IPS DF 4.7 (cell line): ENCODE results near the gene TMEM17.

Experiments used
- DNase-seq: peaks from one replicate; pipeline ENCODE4 v3.0.0-alpha.2; 2013; ENCODE audit warnings: low spot score; ENCODE audit errors: extremely low read depth

TMEM17 gene

GRCh38 chr2:62512384-62512783 lies 6.4 kb upstream of the TMEM17 start:
- no peak for DNase-seq

DNA sequence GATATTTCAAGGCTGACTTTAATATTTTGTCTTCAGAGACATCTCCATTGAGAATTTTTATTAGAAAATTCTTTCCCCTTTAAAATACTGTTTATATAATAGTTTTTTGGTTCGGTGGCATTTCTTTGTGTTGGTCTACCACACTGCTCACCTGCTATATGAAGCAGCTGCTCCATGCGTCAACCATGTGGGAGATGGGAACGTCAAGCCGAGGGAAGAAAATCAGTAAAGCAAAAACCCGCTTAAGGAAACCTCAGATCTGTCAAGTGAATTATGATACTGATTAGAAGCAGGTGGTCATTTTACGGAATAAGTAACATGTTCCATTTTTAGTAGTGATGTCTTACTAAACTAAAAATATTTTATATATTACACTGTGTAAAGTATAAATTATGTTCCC lies 5.6 kb upstream of the TMEM17 start:
- DNase-seq = no peak

- no peak for DNase-seq
Measured at GRCh38 chr2:62506421-62506750, 391 bp upstream of the TMEM17 start.

DNA sequence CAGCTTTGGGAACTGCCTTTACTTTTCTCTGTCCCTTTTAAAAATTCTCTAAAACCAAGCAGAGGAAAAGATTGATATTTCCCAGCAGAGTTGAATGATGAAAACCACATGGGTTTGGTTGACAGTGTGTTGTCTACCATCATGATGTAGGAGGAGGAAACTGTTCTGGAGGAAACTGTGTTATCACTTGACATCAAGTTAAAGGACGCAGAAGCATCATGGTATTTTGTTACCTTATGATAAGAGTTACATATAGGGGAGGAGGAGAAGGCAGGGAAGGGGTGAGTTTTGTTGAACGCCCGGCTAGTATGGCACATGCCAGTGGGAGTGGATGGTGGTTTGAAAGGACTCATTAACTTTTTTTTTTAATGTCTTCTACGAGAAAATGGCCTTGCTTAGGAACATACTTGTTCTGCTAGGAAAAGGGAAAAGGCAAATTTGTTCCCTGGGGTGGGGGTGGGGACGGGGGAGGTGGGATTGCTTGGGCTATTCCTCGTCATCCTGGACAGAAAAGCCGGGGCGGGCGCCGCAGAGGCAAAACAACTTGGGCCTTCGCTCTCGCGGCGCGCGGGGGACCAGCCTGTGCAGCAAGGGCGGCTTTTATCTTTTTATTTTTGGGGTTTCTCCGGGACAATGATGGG lies 766 bp downstream of the TMEM17 start:
- no peak for DNase-seq

GRCh38 chr2:62504657-62505056 lies 1.3 kb downstream of the TMEM17 start:
- DNase-seq = no peak

DNA sequence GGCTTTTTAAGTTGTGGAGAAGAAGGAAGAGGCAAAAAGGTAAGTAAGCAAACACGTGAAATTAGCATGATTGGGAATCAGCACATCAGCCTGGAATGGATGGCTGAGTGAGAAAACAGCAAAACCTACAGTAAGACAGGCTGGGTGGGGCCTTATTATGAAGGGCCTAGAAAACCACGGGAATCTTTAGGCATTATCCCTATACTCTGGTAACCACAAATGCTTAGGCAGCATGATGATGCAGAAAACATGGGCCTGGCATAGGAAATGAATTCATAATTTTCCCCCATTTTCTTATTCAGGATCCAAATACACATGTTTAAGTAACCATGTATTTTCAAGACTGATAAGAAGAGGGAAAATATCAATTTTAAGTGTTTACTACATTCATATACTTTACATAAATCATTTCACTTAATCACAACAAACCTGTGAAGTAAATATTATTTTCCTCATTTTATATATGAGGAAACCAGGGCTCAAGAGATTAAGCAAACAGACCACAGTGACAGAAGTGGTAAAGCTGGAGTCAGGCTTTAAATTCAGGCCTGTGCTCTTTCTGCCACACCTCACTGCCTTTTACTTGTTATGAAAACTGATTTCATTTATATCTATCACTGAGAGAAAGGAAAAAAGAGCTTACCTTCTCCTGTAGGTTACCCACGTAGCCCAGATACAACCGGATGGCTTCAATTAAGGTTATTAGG lies 4.0 kb downstream of the TMEM17 start:
- no peak for DNase-seq

DNA sequence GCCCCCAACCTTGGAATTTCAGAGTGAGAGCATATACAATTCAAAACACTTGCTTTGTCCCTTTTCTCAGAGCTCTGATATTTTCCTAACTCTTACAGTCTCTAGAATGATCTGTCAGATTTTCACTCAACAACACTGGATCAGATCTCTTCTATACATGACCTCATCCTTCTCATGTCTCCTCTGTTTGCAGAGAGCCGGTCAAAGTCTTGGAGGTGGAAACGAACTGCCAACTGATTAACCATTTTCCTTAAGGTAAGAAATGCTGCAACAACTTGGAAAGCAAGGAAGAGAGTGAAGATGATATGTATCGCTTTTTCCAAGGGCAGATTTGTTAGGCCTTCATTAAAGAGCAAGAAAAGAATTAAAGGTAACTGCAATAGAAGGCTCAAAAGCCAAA lies 4.9 kb downstream of the TMEM17 start:
- DNase-seq = no peak

GRCh38 chr2:62499430-62500060 lies 6.5 kb downstream of the TMEM17 start:
- DNase-seq = no peak

GRCh38 chr2:62498739-62499138 lies 7.3 kb downstream of the TMEM17 start:
- DNase-seq = no peak

DNA sequence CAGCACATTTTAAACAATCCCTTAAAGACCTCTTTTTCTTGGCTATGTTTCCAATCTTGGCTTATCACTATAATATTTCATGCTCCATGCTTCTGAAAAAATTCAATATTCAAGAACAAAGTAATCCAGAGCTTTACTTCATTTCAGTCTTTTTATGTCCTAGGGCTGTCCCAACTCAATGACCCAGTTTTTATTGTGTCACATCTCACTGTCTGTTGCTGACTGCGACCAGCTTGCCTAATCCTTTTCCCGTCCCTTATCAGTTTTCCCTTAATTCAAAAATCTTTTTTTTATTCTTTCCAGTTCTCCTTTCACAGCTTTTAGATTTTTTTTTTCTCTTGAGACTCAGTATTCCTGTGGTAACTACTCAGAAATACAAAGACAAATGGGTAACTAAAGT lies 10.2 kb downstream of the TMEM17 start:
- no peak for DNase-seq

DNA sequence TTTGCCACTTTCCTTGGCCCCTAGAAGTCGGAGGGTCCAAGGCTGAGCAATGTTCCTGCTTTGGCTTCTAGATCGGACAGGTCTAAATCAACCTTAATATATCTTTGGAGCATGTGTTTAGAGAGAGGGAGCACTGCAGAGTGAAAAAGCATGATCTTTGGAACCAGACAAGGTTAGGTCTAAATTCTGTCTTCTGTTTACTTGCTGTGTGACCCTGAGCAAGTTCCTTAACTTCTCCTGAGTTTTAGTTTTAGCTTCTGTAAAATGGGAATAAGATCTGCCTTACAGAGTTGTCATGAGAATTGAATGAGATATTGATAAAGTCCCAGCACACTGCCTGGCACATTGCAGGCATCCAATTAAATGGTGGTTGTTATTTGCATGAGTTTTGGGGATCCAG lies 13.9 kb downstream of the TMEM17 start:
- DNase-seq = no peak

GRCh38 chr2:62489702-62490101 lies 16.3 kb downstream of the TMEM17 start:
- no peak for DNase-seq

DNA sequence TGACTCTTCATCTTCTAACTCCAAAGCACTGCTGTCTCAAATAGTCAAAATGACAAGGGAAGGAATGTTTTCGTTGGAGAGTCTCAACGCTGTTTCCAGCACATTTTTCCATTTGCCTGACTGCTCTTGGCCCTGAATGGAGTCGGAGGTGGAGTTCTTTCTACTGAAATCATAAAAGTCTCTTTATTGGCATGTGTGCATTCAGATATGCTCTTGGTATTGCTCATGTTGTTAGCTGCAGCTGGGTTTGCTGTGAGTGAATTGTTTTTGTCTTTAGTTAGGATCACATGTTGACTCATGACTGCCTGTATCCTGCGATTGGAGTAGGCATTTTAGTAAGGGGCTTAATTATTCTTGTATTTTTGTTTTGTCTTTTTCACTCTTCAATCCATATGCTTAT lies 16.8 kb downstream of the TMEM17 start:
- no peak for DNase-seq

- DNase-seq = no peak
Measured at GRCh38 chr2:62486439-62486765, 19.6 kb downstream of the TMEM17 start.

- DNase-seq = no peak
Measured at GRCh38 chr2:62485761-62486438, 20.1 kb downstream of the TMEM17 start.

DNA sequence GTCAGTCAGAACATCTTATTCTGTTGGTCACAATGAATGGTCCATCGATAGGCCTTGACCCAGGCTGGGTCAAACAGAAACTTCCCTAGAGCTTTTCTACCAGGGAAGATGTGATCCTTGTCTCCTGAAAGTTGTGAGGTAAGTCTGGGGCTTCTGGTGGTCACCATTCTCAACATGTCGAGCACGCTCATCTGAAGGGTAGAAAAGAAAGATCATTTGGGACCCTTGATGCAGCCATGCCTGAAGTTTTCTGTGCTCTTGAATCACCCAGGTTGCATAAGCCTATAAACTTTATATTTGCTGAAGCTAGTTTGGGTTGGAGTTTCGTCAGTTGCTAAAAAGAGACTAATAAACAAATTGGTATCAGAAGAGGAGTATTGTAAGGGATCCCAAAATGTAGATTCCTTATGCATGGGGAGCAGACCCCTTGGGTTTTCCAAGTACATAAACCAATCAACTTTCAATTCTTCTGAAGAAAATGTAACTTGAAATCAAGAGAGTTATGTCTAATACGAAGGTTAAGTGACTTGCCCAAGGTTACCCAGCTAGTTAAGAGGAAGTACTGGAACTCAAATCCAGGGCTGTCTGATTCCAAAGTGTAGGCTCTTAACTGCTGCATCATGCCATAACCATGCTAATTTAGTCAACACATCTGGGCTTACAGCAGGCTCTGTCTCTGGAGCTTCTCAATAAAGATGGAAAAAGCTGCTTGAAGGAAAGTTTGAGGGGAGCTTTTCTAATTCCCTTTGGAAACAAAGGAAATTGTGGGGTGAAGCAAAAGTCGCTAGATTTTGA lies 23.2 kb downstream of the TMEM17 start:
- DNase-seq = no peak

- no peak for DNase-seq
Measured at GRCh38 chr2:62479917-62480316, 26.1 kb downstream of the TMEM17 start.

DNA sequence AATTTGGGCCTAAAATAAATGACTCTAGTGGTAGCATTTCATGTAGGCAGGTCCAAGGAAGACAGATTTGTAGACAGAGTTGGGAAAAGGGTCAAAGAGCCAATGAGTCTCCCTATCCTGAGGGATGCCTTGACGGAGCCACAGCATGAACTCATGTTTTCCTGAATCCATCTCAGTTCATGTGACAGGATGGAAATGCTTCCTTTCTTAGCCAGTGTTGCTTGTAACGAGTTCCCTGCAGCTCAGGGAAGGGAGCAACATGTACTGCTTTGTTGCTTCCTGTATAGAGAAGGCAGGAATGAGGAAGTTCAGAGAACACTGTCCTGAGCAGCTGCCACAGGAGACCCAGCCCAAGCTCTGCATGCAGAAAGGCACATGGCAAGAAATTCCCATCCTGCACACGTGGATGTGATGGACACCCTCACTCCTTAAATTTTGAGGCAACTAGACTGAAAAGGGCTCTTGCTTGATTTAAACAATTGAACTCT lies 27.9 kb downstream of the TMEM17 start:
- no peak for DNase-seq

- DNase-seq = no peak
Measured at GRCh38 chr2:62477573-62477972, 28.4 kb downstream of the TMEM17 start.

GRCh38 chr2:62475172-62476011 lies 30.6 kb downstream of the TMEM17 start:
- DNase-seq = no peak

GRCh38 chr2:62474176-62474575 lies 31.8 kb downstream of the TMEM17 start:
- DNase-seq = no peak
